HepG2 (cell line): ENCODE data around the gene CPNE1. TPM values are rescaled to one million over a fixed set of nuclear protein-coding genes. Genes with fewer than 3 reads are reported as not detected.
A peak's percentile ranks its signal among the peaks of the same experiment; 100 is the strongest.

Experiments
- ATF7-NPFF ChIP-seq: sonication (generic); formaldehyde crosslinking; IDR thresholded peaks from 2 replicates; pipeline ENCODE4 v1.8.1; 2023; ENCODE audit warnings: mild to moderate bottlenecking, low read depth, missing genetic modification reagents, moderate library complexity
- CCDC6 ChIP-seq: sonication (generic); formaldehyde crosslinking; IDR thresholded peaks from 2 replicates; pipeline ENCODE4 v1.8.1; 2022; ENCODE audit warnings: mild to moderate bottlenecking, missing genetic modification reagents, moderate library complexity
- CREBL2 ChIP-seq: sonication (generic); formaldehyde crosslinking; IDR thresholded peaks from 2 replicates; pipeline ENCODE4 v1.8.1; 2023; ENCODE audit warnings: missing genetic modification reagents, mild to moderate bottlenecking, borderline replicate concordance
- DPF2 ChIP-seq: sonication (generic); formaldehyde crosslinking; IDR thresholded peaks from 2 replicates; pipeline ENCODE4 v1.4.0; 2020; ENCODE audit warnings: mild to moderate bottlenecking, low read depth, missing genetic modification reagents, borderline replicate concordance
- KLF12 ChIP-seq: sonication (generic); formaldehyde crosslinking; IDR thresholded peaks from 2 replicates; pipeline ENCODE4 v1.4.0; 2020; ENCODE audit warnings: missing genetic modification reagents, borderline replicate concordance
- MIER3 ChIP-seq: IDR thresholded peaks from 2 replicates; pipeline ENCODE4 v1.6.1; 2016; ENCODE audit warnings: missing compliant biosample characterization, borderline replicate concordance
- NCOA5 ChIP-seq: sonication (generic); formaldehyde crosslinking; IDR thresholded peaks from 2 replicates; pipeline ENCODE4 v1.4.0; 2020; ENCODE audit warnings: missing genetic modification reagents
- POLR2A ChIP-seq, 2 experiments: IDR thresholded peaks; 2 replicates each; pipeline ENCODE4 v1.6.1; 2011; ENCODE audit warnings: low read depth in 2 of 2, low read length in 2 of 2, mild to moderate bottlenecking in 1 of 2, moderate library complexity in 1 of 2; ENCODE audit not compliant: insufficient read depth in 1 of 2
- RBM22 ChIP-seq: fragments of 200-400 bp; formaldehyde crosslinking; optimal IDR thresholded peaks from 2 replicates; pipeline ENCODE3; 2017; ENCODE audit warnings: mild to moderate bottlenecking, low read length, moderate library complexity
- SRSF4 ChIP-seq: fragments of 200-400 bp; formaldehyde crosslinking; IDR thresholded peaks from one replicate; pipeline ENCODE4 v1.6.1; 2018; ENCODE audit warnings: mild to moderate bottlenecking, low read depth, low read length, moderate library complexity; ENCODE audit not compliant: poor library complexity, severe bottlenecking
- TERF1 ChIP-seq: sonication (generic); formaldehyde crosslinking; IDR thresholded peaks from 2 replicates; pipeline ENCODE4 v1.8.0; 2022; ENCODE audit warnings: mild to moderate bottlenecking, missing genetic modification reagents, moderate library complexity
- TOPORS ChIP-seq: sonication (generic); formaldehyde crosslinking; IDR thresholded peaks from 2 replicates; pipeline ENCODE4 v1.8.0; 2023; ENCODE audit warnings: mild to moderate bottlenecking, missing genetic modification reagents
- U2AF2 ChIP-seq: fragments of 200-400 bp; formaldehyde crosslinking; IDR thresholded peaks from 2 replicates; pipeline ENCODE4 v1.6.1; 2017; ENCODE audit warnings: low read depth, mild to moderate bottlenecking, low read length
- ZIK1 ChIP-seq: sonication (generic); formaldehyde crosslinking; IDR thresholded peaks from 2 replicates; pipeline ENCODE4 v1.5.0; 2020; ENCODE audit warnings: mild to moderate bottlenecking, low read depth, missing genetic modification reagents, borderline replicate concordance
- ZNF224 ChIP-seq: sonication (generic); formaldehyde crosslinking; IDR thresholded peaks from 2 replicates; pipeline ENCODE4 v1.5.0; 2020; ENCODE audit warnings: mild to moderate bottlenecking, missing genetic modification reagents
- ZNF317 ChIP-seq: sonication (generic); formaldehyde crosslinking; IDR thresholded peaks from 2 replicates; pipeline ENCODE4 v1.5.0; 2020; ENCODE audit warnings: mild to moderate bottlenecking, missing genetic modification reagents
- ZNF430 ChIP-seq: sonication (generic); formaldehyde crosslinking; IDR thresholded peaks from 2 replicates; pipeline ENCODE4 v1.9.0; 2021; ENCODE audit warnings: mild to moderate bottlenecking, missing genetic modification reagents
- ZNF557 ChIP-seq: sonication (generic); formaldehyde crosslinking; IDR thresholded peaks from 2 replicates; pipeline ENCODE4 v1.4.0; 2020; ENCODE audit warnings: missing genetic modification reagents
- ZNF781 ChIP-seq: sonication (generic); formaldehyde crosslinking; IDR thresholded peaks from 2 replicates; pipeline ENCODE4 v1.5.1; 2020; ENCODE audit warnings: borderline replicate concordance, mild to moderate bottlenecking, missing genetic modification reagents; ENCODE audit errors: not compliant biosample characterization
- ZNF784 ChIP-seq: sonication (generic); formaldehyde crosslinking; IDR thresholded peaks from 2 replicates; pipeline ENCODE4 v1.5.1; 2020; ENCODE audit warnings: missing genetic modification reagents, mild to moderate bottlenecking, borderline replicate concordance
- polyA plus RNA-seq, 8 experiments: library from polyadenylated mRNA; depleted of rRNA in 3 of 8; stranded (reverse) in 7 of 8; unstranded in 1 of 8; fragments of >200 nt; fragmentation: Illumina TruSeq in 4 of 8; extraction: Trizol in 4 of 8; gene quantifications; 2 replicates each; pipeline versions ENCODE4 v1.2.1 to v1.2.3, GENCODE V29; 2011 to 2016; ENCODE audit warnings: low read depth in 4 of 8, missing spikeins in 1 of 8, mixed read lengths in 1 of 8; ENCODE audit not compliant: insufficient read depth in 1 of 8
- total RNA-seq, 5 experiments: library from RNA; depleted of rRNA; stranded (reverse); fragments of >200 nt; fragmentation: Illumina TruSeq; extraction: Trizol; gene quantifications; 2 replicates each; pipeline ENCODE4 v1.2.3, GENCODE V29; 2016; ENCODE audit warnings: low read depth in 1 of 5
- TF ChIP-seq, protein P1 (sequence below): IDR thresholded peaks from 2 replicates; pipeline ENCODE4 v1.6.1; 2016; ENCODE audit warnings: low read depth, missing genetic modification reagents, missing compliant biosample characterization
- TF ChIP-seq, protein P2 (sequence below): sonication (generic); formaldehyde crosslinking; IDR thresholded peaks from 2 replicates; pipeline ENCODE4 v1.8.1; 2023; ENCODE audit warnings: mild to moderate bottlenecking, moderate library complexity, missing genetic modification reagents

CPNE1 gene
- total and polyA plus RNA-seq, 2 of the 13 experiments (the other 11 are each of a cell fraction or from before 2014, with no cell fraction given), result 408 to 431 TPM

DNA sequence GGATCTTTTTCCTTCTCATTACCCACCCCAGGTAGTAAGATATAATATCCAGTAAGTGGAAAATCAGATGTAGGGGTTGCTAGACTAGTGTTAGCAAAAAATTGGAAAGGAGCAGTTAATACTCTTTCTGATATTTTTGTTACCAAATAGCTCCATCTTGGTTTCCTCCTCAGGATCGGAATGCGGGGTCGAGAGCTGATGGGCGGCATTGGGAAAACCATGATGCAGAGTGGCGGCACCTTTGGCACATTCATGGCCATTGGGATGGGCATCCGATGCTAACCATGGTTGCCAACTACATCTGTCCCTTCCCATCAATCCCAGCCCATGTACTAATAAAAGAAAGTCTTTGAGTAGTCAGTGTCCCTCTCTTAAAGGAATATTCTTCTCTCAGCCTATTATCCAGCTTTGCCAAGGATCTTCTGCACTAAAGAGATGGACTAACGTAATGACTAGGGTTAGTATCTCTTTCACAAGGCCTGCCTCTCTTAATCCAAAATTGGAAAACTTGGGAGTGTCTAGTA, 36.0 kb upstream of the CPNE1 start (continued):
- TF ChIP-seq, protein P1, sequence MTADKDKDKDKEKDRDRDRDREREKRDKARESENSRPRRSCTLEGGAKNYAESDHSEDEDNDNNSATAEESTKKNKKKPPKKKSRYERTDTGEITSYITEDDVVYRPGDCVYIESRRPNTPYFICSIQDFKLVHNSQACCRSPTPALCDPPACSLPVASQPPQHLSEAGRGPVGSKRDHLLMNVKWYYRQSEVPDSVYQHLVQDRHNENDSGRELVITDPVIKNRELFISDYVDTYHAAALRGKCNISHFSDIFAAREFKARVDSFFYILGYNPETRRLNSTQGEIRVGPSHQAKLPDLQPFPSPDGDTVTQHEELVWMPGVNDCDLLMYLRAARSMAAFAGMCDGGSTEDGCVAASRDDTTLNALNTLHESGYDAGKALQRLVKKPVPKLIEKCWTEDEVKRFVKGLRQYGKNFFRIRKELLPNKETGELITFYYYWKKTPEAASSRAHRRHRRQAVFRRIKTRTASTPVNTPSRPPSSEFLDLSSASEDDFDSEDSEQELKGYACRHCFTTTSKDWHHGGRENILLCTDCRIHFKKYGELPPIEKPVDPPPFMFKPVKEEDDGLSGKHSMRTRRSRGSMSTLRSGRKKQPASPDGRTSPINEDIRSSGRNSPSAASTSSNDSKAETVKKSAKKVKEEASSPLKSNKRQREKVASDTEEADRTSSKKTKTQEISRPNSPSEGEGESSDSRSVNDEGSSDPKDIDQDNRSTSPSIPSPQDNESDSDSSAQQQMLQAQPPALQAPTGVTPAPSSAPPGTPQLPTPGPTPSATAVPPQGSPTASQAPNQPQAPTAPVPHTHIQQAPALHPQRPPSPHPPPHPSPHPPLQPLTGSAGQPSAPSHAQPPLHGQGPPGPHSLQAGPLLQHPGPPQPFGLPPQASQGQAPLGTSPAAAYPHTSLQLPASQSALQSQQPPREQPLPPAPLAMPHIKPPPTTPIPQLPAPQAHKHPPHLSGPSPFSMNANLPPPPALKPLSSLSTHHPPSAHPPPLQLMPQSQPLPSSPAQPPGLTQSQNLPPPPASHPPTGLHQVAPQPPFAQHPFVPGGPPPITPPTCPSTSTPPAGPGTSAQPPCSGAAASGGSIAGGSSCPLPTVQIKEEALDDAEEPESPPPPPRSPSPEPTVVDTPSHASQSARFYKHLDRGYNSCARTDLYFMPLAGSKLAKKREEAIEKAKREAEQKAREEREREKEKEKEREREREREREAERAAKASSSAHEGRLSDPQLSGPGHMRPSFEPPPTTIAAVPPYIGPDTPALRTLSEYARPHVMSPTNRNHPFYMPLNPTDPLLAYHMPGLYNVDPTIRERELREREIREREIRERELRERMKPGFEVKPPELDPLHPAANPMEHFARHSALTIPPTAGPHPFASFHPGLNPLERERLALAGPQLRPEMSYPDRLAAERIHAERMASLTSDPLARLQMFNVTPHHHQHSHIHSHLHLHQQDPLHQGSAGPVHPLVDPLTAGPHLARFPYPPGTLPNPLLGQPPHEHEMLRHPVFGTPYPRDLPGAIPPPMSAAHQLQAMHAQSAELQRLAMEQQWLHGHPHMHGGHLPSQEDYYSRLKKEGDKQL, result no peak
- peak; percentile 76 for TF ChIP-seq SRSF4
- no peak for TF ChIP-seq NCOA5 (CRISPR knock-in tag)
- no peak for TF ChIP-seq ATF7-NPFF
- TF ChIP-seq ZNF557 (CRISPR knock-in tag), result no peak
- no peak for TF ChIP-seq TOPORS
- no peak for TF ChIP-seq U2AF2
- TF ChIP-seq, protein P2, sequence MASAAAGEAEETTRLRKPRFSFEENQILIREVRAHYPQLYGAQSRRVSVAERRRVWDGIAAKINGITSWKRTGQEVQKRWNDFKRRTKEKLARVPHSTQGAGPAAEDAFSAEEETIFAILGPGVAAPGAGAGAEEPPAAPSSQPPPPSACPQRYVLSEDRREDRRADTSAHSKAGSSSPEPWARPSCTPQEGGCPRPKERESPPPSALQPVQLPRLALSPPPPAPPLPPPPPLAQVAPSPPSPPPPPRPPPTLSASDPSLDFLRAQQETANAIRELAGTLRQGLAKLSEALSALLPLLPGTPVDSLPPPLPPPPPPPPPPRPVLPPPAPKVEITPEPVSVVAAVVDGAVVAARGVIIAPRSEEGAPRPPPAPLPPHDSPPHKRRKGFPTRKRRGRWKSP, result peak; percentile 16; the same call in 1 of the 2 replicates
- no peak for TF ChIP-seq ZNF781 (CRISPR knock-in tag)
- TF ChIP-seq CREBL2 (CRISPR knock-in tag), result no peak
- peak in 1 of 2 experiments; percentile 48; a peak in 1 of 4 replicates for TF ChIP-seq POLR2A (IDR thresholded peaks at IDR 0.05; ENCODE audit: insufficient read depth in 1 of 2, low read depth in 2 of 2, low read length in 2 of 2)
- no peak for TF ChIP-seq CCDC6 (CRISPR knock-in tag)
- TF ChIP-seq TERF1, result no peak
- no peak for TF ChIP-seq DPF2 (CRISPR knock-in tag)
- TF ChIP-seq ZIK1 (CRISPR knock-in tag), result no peak
- no peak for TF ChIP-seq ZNF224
- no peak for TF ChIP-seq KLF12 (CRISPR knock-in tag)
- no peak for TF ChIP-seq MIER3 (CRISPR knock-in tag)
- TF ChIP-seq ZNF430 (CRISPR knock-in tag), result peak; percentile 42; the same call in 1 of the 2 replicates
- 0 out of 2 replicates have a peak, but pooled peaks have one; percentile 45 for TF ChIP-seq ZNF784
- TF ChIP-seq RBM22, result peak; percentile 96
- 0 out of 2 replicates have a peak, but pooled peaks have one; percentile 16 for TF ChIP-seq ZNF317 (CRISPR knock-in tag)
